Calu3 (cell line): ENCODE measurements around the gene FOXR1. TPM values are rescaled to one million over a fixed set of nuclear protein-coding genes. Genes with fewer than 3 reads are reported as not detected.

Experiments
- BruUV-seq: library from RNA; stranded (reverse); fragments of 400-500 nt; replicated peaks from 2 replicates; lab custom pipeline; 2021; lab: Mats Ljungman, UMichigan
- CTCF ChIA-PET: fragments of 300-600 bp; sonication (Branson Sonifier 250); formaldehyde crosslinking; loops from one replicate; lab custom pipeline; 2022; ENCODE audit warnings: antibody characterized with exemption; lab: Charles Lee
- DNase-seq: peaks from one replicate; pipeline ENCODE4 v3.0.0; 2022
- H3K27ac Mint-ChIP-seq: one replicate; pipeline ENCODE4 v1.8.0; 2022; ENCODE audit warnings: mixed read lengths; ENCODE audit not compliant: unreplicated experiment
- H3K27me3 Mint-ChIP-seq: one replicate; pipeline ENCODE4 v1.8.0; 2022; ENCODE audit warnings: mixed read lengths; ENCODE audit not compliant: unreplicated experiment
- H3K36me3 Mint-ChIP-seq: one replicate; pipeline ENCODE4 v1.8.0; 2022; ENCODE audit warnings: mild to moderate bottlenecking, moderate library complexity, mixed read lengths; ENCODE audit not compliant: insufficient read depth, unreplicated experiment
- H3K4me1 Mint-ChIP-seq: one replicate; pipeline ENCODE4 v1.8.0; 2022; ENCODE audit warnings: mild to moderate bottlenecking, low read depth, mixed read lengths; ENCODE audit not compliant: unreplicated experiment
- H3K4me3 Mint-ChIP-seq: one replicate; pipeline ENCODE4 v1.8.0; 2022; ENCODE audit warnings: mild to moderate bottlenecking, low read depth, moderate library complexity, mixed read lengths; ENCODE audit not compliant: unreplicated experiment
- H3K9me3 Mint-ChIP-seq: one replicate; pipeline ENCODE4 v1.8.0; 2022; ENCODE audit warnings: low read depth, mixed read lengths; ENCODE audit not compliant: unreplicated experiment
- intact Hi-C: fragments of 100-400 bp; cut with micrococcal nuclease; formaldehyde crosslinking; loops from one replicate; pipeline ENCODE4 v1.10.0; 2022; ENCODE audit not compliant: unreplicated experiment
- total RNA-seq: library from RNA; stranded (reverse); gene quantifications from 2 replicates; pipeline ENCODE4 v1.2.3, GENCODE V29; 2022
- TF ChIP-seq, protein P1 (sequence below): fragments of 200-600 bp; IDR thresholded peaks from one replicate; pipeline ENCODE4 v1.8.0; 2022; ENCODE audit warnings: antibody characterized with exemption; ENCODE audit not compliant: unreplicated experiment

The FOXR1 gene
- total RNA-seq, 1 experiment from 2014 or later = not detected

DNA sequence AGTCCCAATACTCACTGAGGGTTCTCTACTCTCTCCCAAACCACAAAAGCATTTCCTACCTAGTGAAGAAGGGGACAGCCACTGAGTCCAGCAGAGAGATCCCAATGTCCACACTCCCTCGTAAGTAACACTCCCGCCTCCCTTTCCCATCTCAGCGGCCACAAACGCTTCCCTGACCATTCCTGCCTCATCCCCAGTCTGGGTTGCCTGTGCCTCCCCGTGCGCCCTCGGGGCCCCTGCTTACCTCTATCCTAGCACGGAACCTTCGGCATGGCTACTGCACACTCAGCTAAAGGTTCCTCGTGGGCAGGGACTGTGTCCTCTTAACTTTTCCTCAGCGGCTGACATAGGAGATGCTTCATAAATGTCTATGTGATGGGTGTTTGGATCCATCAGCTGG lies 14.0 kb upstream of the FOXR1 start:
- no peaks in the 10 kb centered on the region for H3K9me3 Mint-ChIP-seq

GRCh38 chr11:118957968-118958367 lies 13.6 kb upstream of the FOXR1 start:
- no peak for DNase-seq
- H3K4me3 Mint-ChIP-seq = no peak overlapping the region
- BruUV-seq = no TSS peak
- peaks cover 29% of the 10 kb centered on the region for H3K27me3 Mint-ChIP-seq
- H3K9me3 Mint-ChIP-seq = no peaks in the 10 kb centered on the region
- peaks cover 10% of the 10 kb centered on the region for H3K4me1 Mint-ChIP-seq
- TF ChIP-seq, protein P1, sequence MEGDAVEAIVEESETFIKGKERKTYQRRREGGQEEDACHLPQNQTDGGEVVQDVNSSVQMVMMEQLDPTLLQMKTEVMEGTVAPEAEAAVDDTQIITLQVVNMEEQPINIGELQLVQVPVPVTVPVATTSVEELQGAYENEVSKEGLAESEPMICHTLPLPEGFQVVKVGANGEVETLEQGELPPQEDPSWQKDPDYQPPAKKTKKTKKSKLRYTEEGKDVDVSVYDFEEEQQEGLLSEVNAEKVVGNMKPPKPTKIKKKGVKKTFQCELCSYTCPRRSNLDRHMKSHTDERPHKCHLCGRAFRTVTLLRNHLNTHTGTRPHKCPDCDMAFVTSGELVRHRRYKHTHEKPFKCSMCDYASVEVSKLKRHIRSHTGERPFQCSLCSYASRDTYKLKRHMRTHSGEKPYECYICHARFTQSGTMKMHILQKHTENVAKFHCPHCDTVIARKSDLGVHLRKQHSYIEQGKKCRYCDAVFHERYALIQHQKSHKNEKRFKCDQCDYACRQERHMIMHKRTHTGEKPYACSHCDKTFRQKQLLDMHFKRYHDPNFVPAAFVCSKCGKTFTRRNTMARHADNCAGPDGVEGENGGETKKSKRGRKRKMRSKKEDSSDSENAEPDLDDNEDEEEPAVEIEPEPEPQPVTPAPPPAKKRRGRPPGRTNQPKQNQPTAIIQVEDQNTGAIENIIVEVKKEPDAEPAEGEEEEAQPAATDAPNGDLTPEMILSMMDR = no peak
- CTCF ChIA-PET = interaction anchor here (0.6 kb wide), 1 partner anchor 1254 kb away, joined by 3 read pairs; no protein-coding TSS in a partner anchor
- intact Hi-C loops = loop anchor here (2.0 to 10.0 kb wide), 2 partner anchors 29 to 273 kb away; no protein-coding TSS in a partner anchor
- H3K27ac Mint-ChIP-seq = no peak overlapping the region
- no peaks in the 10 kb centered on the region for H3K36me3 Mint-ChIP-seq

More for the DNA sequence above, 14.0 kb upstream of the FOXR1 start:
- CTCF ChIA-PET = interaction anchor here (0.6 kb wide), 1 partner anchor 1254 kb away, joined by 3 read pairs; no protein-coding TSS in a partner anchor
- DNase-seq = no peak
- TF ChIP-seq, protein P1 = no peak
- Mint-ChIP-seq H3K27ac (no peak overlapping the region), H3K4me1 (peaks cover 10% of the 10 kb centered on the region), H3K27me3 (peaks cover 29% of the 10 kb centered on the region), H3K4me3 (no peak overlapping the region), H3K36me3 (no peaks in the 10 kb centered on the region)
- intact Hi-C loops = loop anchor here (2.0 to 10.0 kb wide), 2 partner anchors 29 to 273 kb away; no protein-coding TSS in a partner anchor
- no TSS peak for BruUV-seq

DNA sequence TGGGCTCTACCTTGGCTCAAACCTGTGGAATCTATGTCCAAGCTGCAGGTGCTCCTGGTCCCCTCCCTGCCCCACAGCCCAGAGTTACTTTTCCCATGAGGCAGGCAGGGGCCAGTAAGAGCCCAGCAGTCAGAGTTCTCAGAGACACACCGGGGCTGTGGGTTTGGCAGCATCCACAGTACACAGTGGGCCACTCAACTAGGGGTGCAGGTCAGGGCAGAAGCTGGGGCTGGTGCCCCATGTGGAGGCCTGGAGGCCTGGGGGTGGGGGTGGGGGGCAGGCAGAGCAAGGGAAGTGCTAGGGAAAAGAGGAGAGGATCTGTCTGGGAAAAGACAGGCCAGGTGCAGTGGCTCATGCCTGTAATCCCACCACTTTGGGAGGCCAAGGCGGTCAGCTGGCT lies 13.0 kb upstream of the FOXR1 start:
- Mint-ChIP-seq H3K4me1 (peaks cover 10% of the 10 kb centered on the region), H3K27ac (no peak overlapping the region), H3K9me3 (no peaks in the 10 kb centered on the region), H3K27me3 (peaks cover 29% of the 10 kb centered on the region), H3K4me3 (no peak overlapping the region), H3K36me3 (no peaks in the 10 kb centered on the region)
- CTCF ChIA-PET = no interaction called here
- DNase-seq = no peak
- TF ChIP-seq, protein P1 = no peak
- no TSS peak for BruUV-seq
- intact Hi-C loops = loop anchor here (10.0 kb wide), 1 partner anchor 274 kb away; no protein-coding TSS in a partner anchor

DNA sequence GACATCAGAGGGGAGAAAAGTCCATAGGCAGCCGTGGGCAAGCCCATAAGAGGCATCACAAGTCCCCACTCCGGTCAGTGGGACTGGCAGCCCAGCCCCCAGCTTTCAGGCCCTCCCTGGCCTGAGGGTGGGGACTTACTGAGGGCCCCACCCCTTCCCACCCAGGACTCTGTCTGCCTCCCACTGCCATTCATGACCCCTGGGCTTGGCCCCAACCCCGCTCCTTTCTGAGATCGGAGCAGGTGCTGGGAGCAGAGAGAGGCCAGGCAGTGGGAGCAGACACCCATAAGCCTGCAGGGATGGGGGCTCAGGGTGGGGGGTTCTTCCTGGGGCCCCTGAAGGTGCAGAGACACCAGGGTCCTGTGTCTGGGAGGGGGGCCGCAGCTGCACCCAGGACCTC lies 10.4 kb upstream of the FOXR1 start:
- BruUV-seq = no TSS peak
- peaks cover under 1% of the 10 kb centered on the region for H3K4me1 Mint-ChIP-seq
- CTCF ChIA-PET = no interaction called here
- intact Hi-C loops = no loop called here
- TF ChIP-seq, protein P1 = no peak
- no peak for DNase-seq
- no peaks in the 10 kb centered on the region for H3K36me3 Mint-ChIP-seq
- H3K27ac Mint-ChIP-seq = no peak overlapping the region
- no peaks in the 10 kb centered on the region for H3K9me3 Mint-ChIP-seq
- H3K4me3 Mint-ChIP-seq = no peak overlapping the region
- peaks cover 29% of the 10 kb centered on the region for H3K27me3 Mint-ChIP-seq
